GM23338 (cell line): ENCODE measurements around the gene RCE1. TPM values are rescaled to one million over a fixed set of nuclear protein-coding genes. Genes with fewer than 3 reads are reported as not detected.

Experiments used
- ATAC-seq: fragments of 200-7000 bp; cut with Tn5 transposase; 3 replicates; pipeline ENCODE4 v1.9.1; 2020
- DNase-seq: peaks from one replicate; pipeline ENCODE4 v3.0.0-alpha.2; 2015; ENCODE audit warnings: low spot score
- H2AFZ ChIP-seq: fragments of 200-600 bp; sonication (generic); 2 replicates; pipeline ENCODE4 v1.8.0; 2016; ENCODE audit warnings: antibody characterized with exemption, mild to moderate bottlenecking, moderate library complexity
- H3F3A ChIP-seq: fragments of 200-600 bp; sonication (generic); replicated peaks from 2 replicates; pipeline ENCODE4 v1.8.0; 2017; ENCODE audit warnings: antibody characterized with exemption, mixed run types, low read depth
- H3K27ac ChIP-seq: fragments of 200-600 bp; sonication (generic); 2 replicates; pipeline ENCODE4 v1.6.1; 2016; ENCODE audit warnings: low read depth
- H3K27me3 ChIP-seq: fragments of 200-600 bp; sonication (generic); 2 replicates; pipeline ENCODE4 v1.8.0; 2016; ENCODE audit warnings: mild to moderate bottlenecking, mixed run types, moderate library complexity; ENCODE audit not compliant: insufficient read depth
- H3K36me3 ChIP-seq: fragments of 200-600 bp; sonication (generic); 2 replicates; pipeline ENCODE4 v1.8.0; 2016; ENCODE audit warnings: mild to moderate bottlenecking; ENCODE audit not compliant: insufficient read depth
- H3K4me1 ChIP-seq: fragments of 200-600 bp; sonication (generic); 2 replicates; pipeline ENCODE4 v1.8.0; 2016; ENCODE audit warnings: mild to moderate bottlenecking, moderate library complexity; ENCODE audit not compliant: insufficient read depth
- H3K4me2 ChIP-seq: fragments of 200-600 bp; sonication (generic); 2 replicates; pipeline ENCODE4 v1.7.1; 2017; ENCODE audit warnings: mixed run types
- H3K4me3 ChIP-seq: fragments of 200-600 bp; sonication (generic); 2 replicates; pipeline ENCODE4 v1.6.1; 2016; ENCODE audit warnings: mixed run types
- H3K79me2 ChIP-seq: fragments of 200-600 bp; sonication (generic); replicated peaks from 2 replicates; pipeline ENCODE4 v1.8.0; 2017; ENCODE audit warnings: mild to moderate bottlenecking; ENCODE audit not compliant: insufficient read depth
- H3K9me2 ChIP-seq: fragments of 200-600 bp; sonication (generic); 2 replicates; pipeline ENCODE4 v1.8.0; 2017; ENCODE audit not compliant: insufficient read depth
- H4K20me1 ChIP-seq: fragments of 200-600 bp; sonication (generic); replicated peaks from 2 replicates; pipeline ENCODE4 v1.8.0; 2017; ENCODE audit warnings: mild to moderate bottlenecking; ENCODE audit not compliant: insufficient read depth
- H3K27ac Mint-ChIP-seq: 2 replicates; pipeline ENCODE4 v1.8.0; 2020; ENCODE audit warnings: inconsistent platforms, mild to moderate bottlenecking, moderate library complexity, mixed read lengths
- H3K27me3 Mint-ChIP-seq: 3 replicates; pipeline ENCODE4 v1.8.0; 2022; ENCODE audit warnings: low read depth, mild to moderate bottlenecking, moderate library complexity, mixed read lengths, inconsistent platforms; ENCODE audit not compliant: insufficient read depth, poor library complexity
- H3K36me3 Mint-ChIP-seq: 3 replicates; pipeline ENCODE4 v1.8.0; 2021; ENCODE audit warnings: low read depth, mild to moderate bottlenecking, inconsistent platforms, moderate library complexity, mixed read lengths
- H3K4me1 Mint-ChIP-seq: 3 replicates; pipeline ENCODE4 v1.8.0; 2020; ENCODE audit warnings: mild to moderate bottlenecking, inconsistent platforms, mixed read lengths
- H3K4me3 Mint-ChIP-seq: 3 replicates; pipeline ENCODE4 v1.8.0; 2021; ENCODE audit warnings: moderate library complexity, mild to moderate bottlenecking, inconsistent platforms, mixed read lengths
- H3K9me3 Mint-ChIP-seq: 3 replicates; pipeline ENCODE4 v1.8.0; 2020; ENCODE audit warnings: moderate library complexity, mild to moderate bottlenecking, inconsistent platforms, mixed read lengths
- CREB1 ChIP-seq: fragments of 250-450 bp; sonication (Bioruptor Pico); IDR thresholded peaks from 2 replicates; pipeline ENCODE4 v1.5.0; 2020; ENCODE audit warnings: low read depth, mild to moderate bottlenecking, moderate library complexity
- CTCF ChIP-seq, 2 experiments: fragments of 200-600 bp in 1 of 2; sonication (generic) in 1 of 2; conservative IDR thresholded peaks; 2 replicates each; pipeline versions ENCODE4 v1.5.1 to v1.6.1; 2016 to 2017; ENCODE audit warnings: antibody characterized with exemption in 2 of 2, low read depth in 2 of 2, mild to moderate bottlenecking in 2 of 2, moderate library complexity in 1 of 2
- ETS1 ChIP-seq: IDR thresholded peaks from 2 replicates; pipeline ENCODE4 v1.6.1; 2016; ENCODE audit warnings: antibody characterized with exemption
- EZH2 ChIP-seq: fragments of 200-600 bp; sonication (generic); IDR thresholded peaks from one replicate; pipeline ENCODE4 v1.8.0; 2017; ENCODE audit warnings: antibody characterized with exemption, mild to moderate bottlenecking, low read depth; ENCODE audit not compliant: unreplicated experiment
- EZH2phosphoT487 ChIP-seq: fragments of 200-600 bp; sonication (generic); IDR thresholded peaks from one replicate; pipeline ENCODE4 v1.8.1; 2018; ENCODE audit warnings: antibody characterized with exemption; ENCODE audit not compliant: unreplicated experiment
- JUNB ChIP-seq: IDR thresholded peaks from one replicate; pipeline ENCODE4 v1.6.1; 2016; ENCODE audit warnings: antibody characterized with exemption; ENCODE audit not compliant: unreplicated experiment
- NANOG ChIP-seq: IDR thresholded peaks from 2 replicates; pipeline ENCODE4 v1.6.1; 2016; ENCODE audit warnings: antibody characterized with exemption, borderline replicate concordance
- POLR2AphosphoS5 ChIP-seq: IDR thresholded peaks from 2 replicates; pipeline ENCODE4 v1.6.1; 2016; ENCODE audit warnings: antibody characterized with exemption, low read depth
- STAT1 ChIP-seq: IDR thresholded peaks from one replicate; pipeline ENCODE4 v1.6.1; 2016; ENCODE audit warnings: antibody characterized with exemption; ENCODE audit not compliant: unreplicated experiment
- ZNF114 ChIP-seq: fragments of 250-450 bp; sonication (Bioruptor Pico); IDR thresholded peaks from 2 replicates; pipeline ENCODE4 v1.5.0; 2020; ENCODE audit warnings: mild to moderate bottlenecking, moderate library complexity
- ZNF331 ChIP-seq: fragments of 250-450 bp; sonication (Bioruptor Pico); IDR thresholded peaks from 2 replicates; pipeline ENCODE4 v1.5.0; 2020; ENCODE audit warnings: low read depth, mild to moderate bottlenecking, moderate library complexity
- ZNF462 ChIP-seq: fragments of 250-450 bp; sonication (Bioruptor Pico); IDR thresholded peaks from 2 replicates; pipeline ENCODE4 v1.5.0; 2020; ENCODE audit warnings: mild to moderate bottlenecking, moderate library complexity
- polyA plus RNA-seq: library from polyadenylated mRNA; unstranded; fragments of >200 nt; fragmentation: Nextera tagmentation; extraction: Ambion mirVana; gene quantifications from 2 replicates; pipeline ENCODE4 v1.2.1, GENCODE V29; 2016
- total RNA-seq: library from RNA; depleted of rRNA; stranded (reverse); fragments of >200 nt; shearing (Covaris generic); gene quantifications from 2 replicates; pipeline ENCODE4 v1.2.3, GENCODE V29; 2014

RCE1 gene
- total and polyA plus RNA-seq, 2 experiments from 2014 or later = 27.8 to 55.1 TPM

- no peak for TF ChIP-seq CREB1
- TF ChIP-seq EZH2phosphoT487 = no peak
- no peak for TF ChIP-seq ZNF331 (CRISPR knock-in tag)
- TF ChIP-seq ETS1 = no peak
- no peak for TF ChIP-seq STAT1
- no peak for TF ChIP-seq CTCF (conservative IDR thresholded peaks at IDR 0.05; ENCODE audit: low read depth in 2 of 2)
- no peak for TF ChIP-seq POLR2AphosphoS5
- no peak for TF ChIP-seq JUNB
- no peak for TF ChIP-seq NANOG
These were observed 7.4 kb upstream of the RCE1 start (continued) for GRCh38 chr11:66835768-66836405.

GRCh38 chr11:66840317-66841091 lies 2.7 kb upstream of the RCE1 start:
- Histone ChIP-seq H3K4me3 (no peak overlapping the region), H3K4me2 (no peak overlapping the region), H2AFZ (no peak overlapping the region), H3K36me3 (no peaks in the 10 kb centered on the region; the same call in 1 of the 2 replicates), H3K79me2 (peaks cover 29% of the 10 kb centered on the region), H3K4me1 (peaks cover 9% of the 10 kb centered on the region), H4K20me1 (peaks cover 17% of the 10 kb centered on the region), H3K9me2 (no peaks in the 10 kb centered on the region), H3K27ac (no peak overlapping the region), H3K27me3 (no peaks in the 10 kb centered on the region), H3F3A (0 out of 2 replicates have a peak, but pooled peaks cover 11% of the 10 kb centered on the region)
- DNase-seq = no peak
- H3K4me3 Mint-ChIP-seq = no peak overlapping the region; the same call in 2 of the 3 replicates
- peaks cover 10% of the 10 kb centered on the region for H3K36me3 Mint-ChIP-seq
- H3K27me3 Mint-ChIP-seq = peaks cover 5% of the 10 kb centered on the region
- H3K4me1 Mint-ChIP-seq = peaks cover 10% of the 10 kb centered on the region
- ATAC-seq = no peak
- no peaks in the 10 kb centered on the region; the same call in 2 of the 3 replicates for H3K9me3 Mint-ChIP-seq
- H3K27ac Mint-ChIP-seq = no peak overlapping the region
- no peak for TF ChIP-seq JUNB
- no peak for TF ChIP-seq POLR2AphosphoS5
- TF ChIP-seq ZNF462 (CRISPR knock-in tag) = no peak
- TF ChIP-seq STAT1 = no peak
- no peak for TF ChIP-seq ZNF114 (CRISPR knock-in tag)
- no peak for TF ChIP-seq CREB1
- no peak for TF ChIP-seq EZH2
- no peak for TF ChIP-seq NANOG
